ENCODE data around the gene IRF7. TPM values are rescaled to one million over a fixed set of nuclear protein-coding genes. Genes with fewer than 3 reads are reported as not detected.

The IRF7 gene
- total and polyA plus RNA-seq, 4 donors, result 15.7 to 62.4 (median 37.0) TPM

- 97% methylated on average over 19 of the region's 19 CpGs for WGBS
These were observed 26.1 kb upstream of the IRF7 start for GRCh38 chr11:641806-642370.

GRCh38 chr11:640021-640706 is 24.4 kb upstream of the IRF7 start:
- no peak for DNase-seq (ENCODE audit: low spot score)
- Histone ChIP-seq H3K27me3 (ENCODE audit: control insufficient read depth in 4 of 4, insufficient read depth in 4 of 4, low read length in 3 of 4) (no peaks in the 10 kb centered on the region), H3K9ac (ENCODE audit: low read depth in 1 of 2, low read length in 2 of 2) (no peak overlapping the region), H3K9me3 (ENCODE audit: control insufficient read depth in 4 of 4, low read length in 3 of 4) (no peaks in the 10 kb centered on the region), H3K36me3 (ENCODE audit: control insufficient read depth in 4 of 4, insufficient read depth in 3 of 4, low read depth in 1 of 4, low read length in 3 of 4) (peaks cover 0 to 7% (median 2%) of the 10 kb centered on the region in 4 donors), H3K4me3 (ENCODE audit: low read depth in 1 of 3, low read length in 3 of 3) (no peak overlapping the region), H3K27ac (ENCODE audit: low read depth in 1 of 2, low read length in 2 of 2) (no peak overlapping the region), H3K4me1 (ENCODE audit: control insufficient read depth in 4 of 4, insufficient read depth in 4 of 4, low read length in 3 of 4) (peaks cover 3 to 20% (median 7%) of the 10 kb centered on the region in 4 donors)
- 54% methylated on average over 69 of the region's 69 CpGs for WGBS
- TF ChIP-seq HNF4G (IDR thresholded peaks at IDR 0.05) (no peak), JUND (IDR thresholded peaks at IDR 0.05) (no peak), MAX (IDR thresholded peaks at IDR 0.05) (no peak)
- TF ChIP-seq, protein P1, sequence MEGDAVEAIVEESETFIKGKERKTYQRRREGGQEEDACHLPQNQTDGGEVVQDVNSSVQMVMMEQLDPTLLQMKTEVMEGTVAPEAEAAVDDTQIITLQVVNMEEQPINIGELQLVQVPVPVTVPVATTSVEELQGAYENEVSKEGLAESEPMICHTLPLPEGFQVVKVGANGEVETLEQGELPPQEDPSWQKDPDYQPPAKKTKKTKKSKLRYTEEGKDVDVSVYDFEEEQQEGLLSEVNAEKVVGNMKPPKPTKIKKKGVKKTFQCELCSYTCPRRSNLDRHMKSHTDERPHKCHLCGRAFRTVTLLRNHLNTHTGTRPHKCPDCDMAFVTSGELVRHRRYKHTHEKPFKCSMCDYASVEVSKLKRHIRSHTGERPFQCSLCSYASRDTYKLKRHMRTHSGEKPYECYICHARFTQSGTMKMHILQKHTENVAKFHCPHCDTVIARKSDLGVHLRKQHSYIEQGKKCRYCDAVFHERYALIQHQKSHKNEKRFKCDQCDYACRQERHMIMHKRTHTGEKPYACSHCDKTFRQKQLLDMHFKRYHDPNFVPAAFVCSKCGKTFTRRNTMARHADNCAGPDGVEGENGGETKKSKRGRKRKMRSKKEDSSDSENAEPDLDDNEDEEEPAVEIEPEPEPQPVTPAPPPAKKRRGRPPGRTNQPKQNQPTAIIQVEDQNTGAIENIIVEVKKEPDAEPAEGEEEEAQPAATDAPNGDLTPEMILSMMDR (IDR thresholded peaks at IDR 0.05; ENCODE audit: low read depth, low read length, missing input control), result no peak

More at GRCh38 chr11:641806-642370, 26.1 kb upstream of the IRF7 start:
- no peaks in the 10 kb centered on the region for H3K27me3 ChIP-seq (ENCODE audit: control insufficient read depth in 4 of 4, insufficient read depth in 4 of 4, low read length in 3 of 4)
- H3K4me1 ChIP-seq (ENCODE audit: control insufficient read depth in 4 of 4, insufficient read depth in 4 of 4, low read length in 3 of 4), result peaks cover 3 to 18% (median 6%) of the 10 kb centered on the region in 4 donors
- H3K27ac ChIP-seq (ENCODE audit: low read depth in 1 of 2, low read length in 2 of 2), result no peak overlapping the region
- no peak overlapping the region for H3K9ac ChIP-seq (ENCODE audit: low read depth in 1 of 2, low read length in 2 of 2)
- H3K4me3 ChIP-seq (ENCODE audit: low read depth in 1 of 3, low read length in 3 of 3), result no peak overlapping the region
- no peak for DNase-seq (ENCODE audit: low spot score)
- H3K9me3 ChIP-seq (ENCODE audit: control insufficient read depth in 4 of 4, low read length in 3 of 4), result no peaks in the 10 kb centered on the region
- peaks cover 0 to 8% (median 2%) of the 10 kb centered on the region in 4 donors for H3K36me3 ChIP-seq (ENCODE audit: control insufficient read depth in 4 of 4, insufficient read depth in 3 of 4, low read depth in 1 of 4, low read length in 3 of 4)
- TF ChIP-seq FOXA1 (IDR thresholded peaks at IDR 0.05) (no peak), JUND (IDR thresholded peaks at IDR 0.05) (no peak), RXRA (IDR thresholded peaks at IDR 0.05) (no peak), YY1 (IDR thresholded peaks at IDR 0.05) (no peak), HNF4G (IDR thresholded peaks at IDR 0.05) (no peak), TAF1 (conservative IDR thresholded peaks at IDR 0.05) (no peak), HNF4A (conservative IDR thresholded peaks at IDR 0.05) (no peak), FOXA2 (IDR thresholded peaks at IDR 0.05) (no peak), EGR1 (IDR thresholded peaks at IDR 0.05; ENCODE audit: low read depth in 2 of 2) (no peak), GABPA (IDR thresholded peaks at IDR 0.05 in 1 of 2, conservative IDR thresholded peaks at IDR 0.05 in 1 of 2) (no peak), NR2F2 (IDR thresholded peaks at IDR 0.05) (no peak), MAX (IDR thresholded peaks at IDR 0.05) (no peak)
- TF ChIP-seq, protein P2, sequence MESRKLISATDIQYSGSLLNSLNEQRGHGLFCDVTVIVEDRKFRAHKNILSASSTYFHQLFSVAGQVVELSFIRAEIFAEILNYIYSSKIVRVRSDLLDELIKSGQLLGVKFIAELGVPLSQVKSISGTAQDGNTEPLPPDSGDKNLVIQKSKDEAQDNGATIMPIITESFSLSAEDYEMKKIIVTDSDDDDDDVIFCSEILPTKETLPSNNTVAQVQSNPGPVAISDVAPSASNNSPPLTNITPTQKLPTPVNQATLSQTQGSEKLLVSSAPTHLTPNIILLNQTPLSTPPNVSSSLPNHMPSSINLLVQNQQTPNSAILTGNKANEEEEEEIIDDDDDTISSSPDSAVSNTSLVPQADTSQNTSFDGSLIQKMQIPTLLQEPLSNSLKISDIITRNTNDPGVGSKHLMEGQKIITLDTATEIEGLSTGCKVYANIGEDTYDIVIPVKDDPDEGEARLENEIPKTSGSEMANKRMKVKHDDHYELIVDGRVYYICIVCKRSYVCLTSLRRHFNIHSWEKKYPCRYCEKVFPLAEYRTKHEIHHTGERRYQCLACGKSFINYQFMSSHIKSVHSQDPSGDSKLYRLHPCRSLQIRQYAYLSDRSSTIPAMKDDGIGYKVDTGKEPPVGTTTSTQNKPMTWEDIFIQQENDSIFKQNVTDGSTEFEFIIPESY (IDR thresholded peaks at IDR 0.05), result no peak
- TF ChIP-seq, protein P3, sequence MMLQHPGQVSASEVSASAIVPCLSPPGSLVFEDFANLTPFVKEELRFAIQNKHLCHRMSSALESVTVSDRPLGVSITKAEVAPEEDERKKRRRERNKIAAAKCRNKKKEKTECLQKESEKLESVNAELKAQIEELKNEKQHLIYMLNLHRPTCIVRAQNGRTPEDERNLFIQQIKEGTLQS (IDR thresholded peaks at IDR 0.05), result no peak

All from liver (tissue), 9 donors.